Adipose tissue (tissue), 3 donors: ENCODE results near the gene PCGF2. TPM values are rescaled to one million over a fixed set of nuclear protein-coding genes. Genes with fewer than 3 reads are reported as not detected.

Source experiments
- H3K27ac ChIP-seq: one replicate; pipeline ENCODE4 v1.5.1; 2013; ENCODE audit warnings: low read depth, low read length
- WGBS, 3 donors: extraction: QIAGEN DNeasy Blood & Tissue Kit; methylation state at CpG; one replicate each; pipeline ENCODE4 v1.1.7; 2013; 5-methylcytosine and 5-hydroxymethylcytosine counted together
- polyA plus RNA-seq, 3 donors: library from polyadenylated mRNA; stranded (reverse); fragments of 200-250 nt; gene quantifications; one replicate each; pipeline ENCODE4 v1.2.3, GENCODE V29; 2013
- donor health status: healthy with polysubstance abuse.
- donor health status: Bipolar disorder and iron deficiency.
- donor health status: healthy.

PCGF2 gene
- polyA plus RNA-seq, 3 donors: 10.9 to 61.1 (median 15.8) TPM

DNA sequence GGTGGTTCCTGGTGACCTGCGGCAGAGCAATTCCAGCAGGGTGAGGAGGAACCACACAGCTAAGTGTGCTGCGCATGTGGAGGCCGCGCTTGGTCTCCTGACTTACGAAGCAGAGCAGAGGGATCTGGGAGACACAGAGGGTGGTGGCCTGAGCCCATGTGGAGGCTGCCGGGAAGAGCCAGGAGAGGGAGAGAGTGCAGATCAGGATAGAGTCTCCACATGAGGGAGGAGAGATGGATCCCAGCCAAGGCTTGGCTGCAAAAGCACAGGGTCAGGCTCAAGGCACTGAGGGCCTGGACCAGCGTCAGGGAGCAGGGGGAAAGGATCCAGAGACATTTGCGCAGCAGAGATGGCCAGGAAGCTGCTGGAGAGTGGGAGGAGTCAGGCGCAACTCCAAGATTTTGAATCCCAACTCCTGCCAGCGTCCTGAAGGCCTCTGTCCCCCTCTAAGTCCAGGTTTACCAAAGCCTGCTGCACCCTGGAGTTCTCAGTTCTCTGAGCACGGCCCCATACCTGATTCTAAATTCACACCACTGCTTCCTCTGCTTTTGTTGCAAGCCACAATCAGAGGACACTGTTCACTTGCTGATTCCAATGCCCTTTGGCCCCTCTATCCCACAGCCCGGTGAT lies 54.3 kb downstream of the PCGF2 start:
- H3K27ac ChIP-seq: no peak overlapping the region
- WGBS, 3 donors: 45 to 56% (median 50%) methylated on average over 12 of the region's 12 CpGs

DNA sequence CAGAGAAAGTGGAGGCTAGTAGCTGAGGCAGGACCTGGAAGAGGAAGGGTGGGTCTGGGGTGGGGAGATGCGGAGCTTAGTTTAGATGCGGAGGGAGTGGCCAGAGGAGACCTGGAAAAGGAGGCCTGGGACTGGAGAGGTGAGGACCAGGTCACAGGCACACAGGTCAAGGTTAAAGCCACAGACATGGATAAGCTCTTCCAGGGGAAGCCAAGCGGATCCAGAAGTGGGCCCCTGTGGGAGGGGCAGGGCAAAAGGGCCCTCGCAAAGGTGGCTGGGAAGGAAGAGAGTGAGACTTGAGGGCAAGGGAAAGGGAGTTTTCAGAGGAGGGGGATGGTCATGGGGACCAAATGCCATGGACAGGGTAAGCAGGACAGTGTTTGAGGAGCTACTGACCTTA lies 57.0 kb downstream of the PCGF2 start:
- H3K27ac ChIP-seq: no peak overlapping the region
- 85 to 90% (median 86%) methylated on average over 4 of the region's 4 CpGs for WGBS, 3 donors

DNA sequence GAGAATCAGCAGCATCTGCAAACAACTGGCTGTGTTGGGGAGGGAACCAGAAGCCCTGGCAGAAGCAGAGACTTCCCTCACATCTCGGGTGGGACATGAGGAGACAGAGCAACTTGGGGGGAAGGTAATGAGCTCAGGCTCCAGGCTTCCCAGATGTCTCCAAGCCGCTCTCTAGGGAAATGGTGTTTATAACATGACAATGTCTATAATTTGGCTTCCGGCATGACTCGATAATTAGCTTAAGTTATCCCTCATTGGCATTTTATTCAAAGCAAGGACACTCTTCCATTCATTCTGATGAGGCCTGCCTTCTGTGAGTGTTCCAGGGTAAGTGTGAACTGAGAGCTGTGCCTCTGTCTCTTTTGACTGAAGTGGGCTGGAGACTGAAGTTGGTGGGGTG lies 57.8 kb downstream of the PCGF2 start:
- WGBS, 3 donors: 78 to 89% (median 84%) methylated on average over 4 of the region's 4 CpGs
- H3K27ac ChIP-seq: no peak overlapping the region

DNA sequence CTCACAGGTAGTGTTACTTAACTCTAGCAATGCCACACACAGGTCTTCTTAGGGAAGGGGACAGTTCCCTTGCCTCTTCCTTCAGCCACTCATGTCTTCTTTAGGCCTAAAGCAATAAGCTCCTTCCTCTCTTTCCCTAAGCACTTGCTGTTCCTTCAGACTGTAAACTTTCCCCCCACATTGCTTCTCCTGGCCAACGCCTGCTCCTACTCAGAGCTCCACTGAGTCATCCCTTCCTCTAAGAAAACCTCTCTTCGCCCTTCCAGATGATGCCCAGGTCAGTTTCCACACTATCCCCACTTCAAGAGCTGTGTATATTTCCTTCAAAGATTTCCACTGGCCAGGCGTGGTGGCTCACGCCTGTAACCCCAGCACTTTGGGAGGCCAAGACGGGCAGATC lies 60.9 kb downstream of the PCGF2 start:
- no peak overlapping the region for H3K27ac ChIP-seq
- 86 to 93% (median 90%) methylated on average over 5 of the region's 5 CpGs for WGBS, 3 donors

DNA sequence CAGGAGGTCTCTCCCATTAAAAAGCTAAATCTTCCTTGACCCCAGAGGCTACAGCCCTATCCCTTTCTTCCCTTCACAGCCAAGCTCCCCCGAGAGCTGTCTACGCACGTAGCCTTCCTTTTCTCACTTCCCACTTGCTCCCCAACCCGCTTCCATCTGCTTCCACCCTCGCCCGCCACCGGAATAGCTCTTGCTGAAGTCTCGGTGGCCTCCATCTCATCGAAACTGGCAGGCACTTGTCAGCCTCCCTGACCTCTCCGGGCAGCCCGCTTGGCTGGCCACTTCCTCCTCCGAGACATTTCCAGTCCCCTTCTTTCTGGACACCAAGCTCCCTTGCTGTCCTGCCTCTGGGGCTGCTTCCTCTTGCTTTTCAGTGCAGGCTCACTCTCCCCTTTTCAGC lies 62.6 kb downstream of the PCGF2 start:
- 55 to 74% (median 61%) methylated on average over 12 of the region's 12 CpGs for WGBS, 3 donors
- no peak overlapping the region for H3K27ac ChIP-seq

Other genes with a start within 250 kb of the PCGF2 start
- gene SRCIN1, start 142.4 kb downstream of the PCGF2 start, polyA plus RNA-seq: 1 to 10 TPM; 1.3 to 8.9 (median 3.5) TPM
- gene EPOP, start 73.4 kb downstream of the PCGF2 start, polyA plus RNA-seq: 1 to 10 TPM; 1.7 to 2.7 (median 2.2) TPM
- 10 to 100 TPM; 38.6 to 96.0 (median 42.9) TPM for gene MLLT6, start 43.1 kb downstream of the PCGF2 start, polyA plus RNA-seq
- 10 to 100 TPM; 44.3 to 57.4 (median 51.1) TPM for gene CISD3, start 18.0 kb downstream of the PCGF2 start, polyA plus RNA-seq
- 100 to 1,000 TPM in 2 of 3 donors, 10 to 100 TPM in 1; 76.8 to 190 (median 184) TPM for gene PSMB3, start 4.4 kb upstream of the PCGF2 start, polyA plus RNA-seq
- gene PIP4K2B, start 51.2 kb upstream of the PCGF2 start, polyA plus RNA-seq: 10 to 100 TPM; 10.0 to 27.3 (median 18.8) TPM
- 10 to 100 TPM in 2 of 3 donors, 1 to 10 TPM in 1; 9.6 to 19.8 (median 19.3) TPM for gene CWC25, start 77.0 kb upstream of the PCGF2 start, polyA plus RNA-seq
- gene RPL23, start 105.4 kb upstream of the PCGF2 start, polyA plus RNA-seq: 1,000 to 10,000 TPM; 1,758 to 5,491 (median 3,544) TPM
- 10 to 100 TPM; 49.1 to 90.6 (median 67.3) TPM for gene LASP1, start 121.7 kb upstream of the PCGF2 start, polyA plus RNA-seq
- gene FBXO47, start 219.1 kb upstream of the PCGF2 start, polyA plus RNA-seq: under 1 TPM in 1 of 3 donors, not detected in 2; 0.03 TPM